H1 (cell line): ENCODE data around the gene PTPRJ. TPM values are rescaled to one million over a fixed set of nuclear protein-coding genes. Genes with fewer than 3 reads are reported as not detected.

Experiments
- CTCF ChIA-PET: fragments of 300-600 bp; sonication (Branson Sonifier 250); formaldehyde crosslinking; loops from one replicate; lab custom pipeline; 2021; ENCODE audit not compliant: partially characterized antibody; lab: Charles Lee
- POLR2A ChIA-PET: fragments of 300-600 bp; sonication (Branson Sonifier 250); formaldehyde crosslinking; loops from one replicate; lab custom pipeline; 2021; ENCODE audit warnings: inconsistent platforms; ENCODE audit not compliant: partially characterized antibody; lab: Charles Lee
- DNase-seq, 2 experiments: peaks; one replicate each; pipeline versions ENCODE4 v3.0.0 to v3.0.0-alpha.2; 2010 to 2022; ENCODE audit warnings: low spot score in 2 of 2, low read depth in 1 of 2, mixed read lengths in 1 of 2
- FAIRE-seq: peaks from 2 replicates; lab custom pipeline; 2011; peaks lifted over from hg19 to GRCh38; lab: Jason Lieb, UNC
- H2AFZ ChIP-seq: 2 replicates; pipeline ENCODE4 v1.8.1; 2012; ENCODE audit warnings: low read length, inconsistent platforms
- H2AK5ac ChIP-seq: 2 replicates; pipeline ENCODE4 v1.6.1; 2013; ENCODE audit warnings: low read depth, low read length
- H2BK120ac ChIP-seq: replicated peaks from 2 replicates; pipeline ENCODE3; 2013; ENCODE audit warnings: low read depth, low read length, inconsistent platforms
- H2BK12ac ChIP-seq: 2 replicates; pipeline ENCODE4 v1.6.1; 2013; ENCODE audit warnings: low read depth, low read length
- H2BK15ac ChIP-seq: 2 replicates; pipeline ENCODE4 v1.6.1; 2013; ENCODE audit warnings: low read length
- H2BK20ac ChIP-seq: 2 replicates; pipeline ENCODE4 v1.6.1; 2013; ENCODE audit warnings: low read length
- H2BK5ac ChIP-seq: 2 replicates; pipeline ENCODE4 v1.6.1; 2013; ENCODE audit warnings: low read depth, low read length
- H3K14ac ChIP-seq: 2 replicates; pipeline ENCODE4 v1.6.1; 2013; ENCODE audit warnings: inconsistent platforms; ENCODE audit not compliant: insufficient read length
- H3K18ac ChIP-seq: 2 replicates; pipeline ENCODE4 v1.6.1; 2013; ENCODE audit warnings: low read length; ENCODE audit errors: extremely low read depth
- H3K23ac ChIP-seq: 2 replicates; pipeline ENCODE4 v1.6.1; 2013; ENCODE audit warnings: inconsistent platforms; ENCODE audit not compliant: insufficient read length
- H3K23me2 ChIP-seq: 2 replicates; pipeline ENCODE4 v1.6.1; 2013; ENCODE audit warnings: low read depth, low read length
- H3K27ac ChIP-seq: 2 replicates; pipeline ENCODE4 v1.6.1; 2011; ENCODE audit warnings: low read depth, low read length, inconsistent platforms
- H3K27me3 ChIP-seq, 4 experiments: replicated peaks in 1 of 4; 1 replicate in 1 of 4; 2 replicates in 3 of 4; pipeline versions ENCODE4 v1.6.1 to v1.8.1; 2011 to 2013; ENCODE audit warnings: low read length in 3 of 4, mild to moderate bottlenecking in 3 of 4, inconsistent platforms in 2 of 4, mixed read lengths in 2 of 4, moderate library complexity in 1 of 4; ENCODE audit not compliant: control insufficient read depth in 3 of 4, insufficient read depth in 3 of 4; ENCODE audit errors: extremely low read depth in 1 of 4
- H3K36me3 ChIP-seq, 4 experiments: 2 replicates each; pipeline versions ENCODE4 v1.6.1 to v1.8.1; 2011 to 2013; ENCODE audit warnings: mild to moderate bottlenecking in 4 of 4, low read length in 3 of 4, moderate library complexity in 2 of 4, control low read depth in 1 of 4, inconsistent platforms in 1 of 4; ENCODE audit not compliant: insufficient read depth in 4 of 4, control insufficient read depth in 2 of 4
- H3K4ac ChIP-seq: replicated peaks from 2 replicates; pipeline ENCODE3; 2013; ENCODE audit warnings: low read length, low read depth, mixed read lengths, inconsistent platforms; ENCODE audit not compliant: insufficient read length
- H3K4me1 ChIP-seq, 4 experiments: replicated peaks in 1 of 4; 1 replicate in 1 of 4; 2 replicates in 3 of 4; pipeline versions ENCODE4 v1.6.1 to v1.8.1; 2011 to 2013; ENCODE audit warnings: low read length in 3 of 4, inconsistent platforms in 2 of 4, mixed read lengths in 1 of 4; ENCODE audit not compliant: insufficient read depth in 4 of 4, control insufficient read depth in 3 of 4
- H3K4me2 ChIP-seq, 2 experiments: 2 replicates each; pipeline versions ENCODE4 v1.6.1 to v1.8.1; 2011 to 2013; ENCODE audit warnings: low read depth in 2 of 2, low read length in 2 of 2, control low read depth in 1 of 2, inconsistent platforms in 1 of 2, mild to moderate bottlenecking in 1 of 2; ENCODE audit not compliant: insufficient read depth in 1 of 2
- H3K4me3 ChIP-seq, 4 experiments: fragments of 200-600, 300-600 bp in 1 of 4; sonication (generic), shearing (Covaris generic), sonication (Bioruptor Twin) in 1 of 4; 2 replicates each; pipeline versions ENCODE4 v1.5.1 to v1.8.1; 2011 to 2016; ENCODE audit warnings: low read length in 4 of 4, low read depth in 3 of 4, control low read depth in 2 of 4, inconsistent platforms in 2 of 4, mild to moderate bottlenecking in 2 of 4, mixed read lengths in 1 of 4, moderate library complexity in 1 of 4; ENCODE audit not compliant: insufficient read depth in 2 of 4; ENCODE audit errors: extremely low read depth in 1 of 4
- H3K56ac ChIP-seq: replicated peaks from 2 replicates; pipeline ENCODE3; 2013; ENCODE audit warnings: low read depth, mild to moderate bottlenecking, mixed read lengths, low read length, inconsistent platforms; ENCODE audit not compliant: insufficient read length
- H3K79me1 ChIP-seq: 2 replicates; pipeline ENCODE4 v1.6.1; 2013; ENCODE audit warnings: low read depth, low read length, control low read depth
- H3K79me2 ChIP-seq, 2 experiments: 2 replicates each; pipeline versions ENCODE4 v1.6.1 to v1.8.1; 2012 to 2013; ENCODE audit warnings: low read length in 2 of 2, mild to moderate bottlenecking in 2 of 2, inconsistent platforms in 1 of 2; ENCODE audit not compliant: insufficient read depth in 2 of 2, control insufficient read depth in 1 of 2
- H3K9ac ChIP-seq, 4 experiments: replicated peaks in 1 of 4; 1 replicate in 1 of 4; 2 replicates in 3 of 4; pipeline versions ENCODE4 v1.6.1 to v1.8.1; 2011 to 2013; ENCODE audit warnings: low read depth in 3 of 4, low read length in 3 of 4, control low read depth in 2 of 4, mild to moderate bottlenecking in 2 of 4, moderate library complexity in 2 of 4, inconsistent platforms in 1 of 4; ENCODE audit errors: extremely low read depth in 1 of 4
- H3K9me3 ChIP-seq, 2 experiments: 2 replicates each; pipeline versions ENCODE4 v1.6.1 to v1.8.1; 2012 to 2013; ENCODE audit warnings: mild to moderate bottlenecking in 2 of 2, moderate library complexity in 2 of 2, control low read depth in 1 of 2, inconsistent platforms in 1 of 2, low read depth in 1 of 2, low read length in 1 of 2, mixed read lengths in 1 of 2; ENCODE audit not compliant: insufficient read depth in 2 of 2
- H4K20me1 ChIP-seq, 2 experiments: replicated peaks in 1 of 2; 2 replicates each; pipeline versions ENCODE3 to v1.8.1; 2011 to 2013; ENCODE audit warnings: inconsistent platforms in 2 of 2, low read length in 2 of 2, mild to moderate bottlenecking in 1 of 2; ENCODE audit not compliant: insufficient read depth in 2 of 2, control insufficient read depth in 1 of 2
- H4K5ac ChIP-seq: 2 replicates; pipeline ENCODE4 v1.6.1; 2013; ENCODE audit warnings: low read length, low read depth, mixed read lengths, inconsistent platforms; ENCODE audit not compliant: insufficient read length
- H4K8ac ChIP-seq: 2 replicates; pipeline ENCODE4 v1.8.0; 2013; ENCODE audit warnings: mild to moderate bottlenecking, moderate library complexity, low read length, inconsistent platforms; ENCODE audit not compliant: insufficient read depth; ENCODE audit errors: extremely low read depth
- H4K91ac ChIP-seq: replicated peaks from 2 replicates; pipeline ENCODE3; 2013; ENCODE audit warnings: low read length, mixed read lengths, inconsistent platforms; ENCODE audit not compliant: insufficient read length
- BRCA1 ChIP-seq: IDR thresholded peaks from 2 replicates; pipeline ENCODE4 v1.6.1; 2012; ENCODE audit warnings: low read depth, low read length, improper control_type of control experiment
- CEBPB ChIP-seq: IDR thresholded peaks from 2 replicates; pipeline ENCODE4 v1.6.1; 2012; ENCODE audit warnings: low read depth, low read length
- EGR1 ChIP-seq: IDR thresholded peaks from 2 replicates; pipeline ENCODE4 v1.6.1; 2011; ENCODE audit warnings: low read depth, low read length, borderline replicate concordance
- EP300 ChIP-seq, 2 experiments: IDR thresholded peaks; 1 replicate in 1 of 2; 2 replicates in 1 of 2; pipeline ENCODE4 v1.6.1; 2011 to 2012; ENCODE audit warnings: low read depth in 2 of 2, low read length in 2 of 2, mild to moderate bottlenecking in 2 of 2, borderline replicate concordance in 1 of 2, inconsistent platforms in 1 of 2, moderate library complexity in 1 of 2
- GABPA ChIP-seq: IDR thresholded peaks from 2 replicates; pipeline ENCODE4 v1.6.1; 2011; ENCODE audit warnings: mild to moderate bottlenecking, low read length, moderate library complexity, borderline replicate concordance; ENCODE audit not compliant: insufficient read depth
- HDAC2 ChIP-seq, 2 experiments: fragments of 300-600 bp in 1 of 2; sonication (generic) in 1 of 2; IDR thresholded peaks; 2 replicates each; pipeline ENCODE4 v1.6.1; 2011 to 2012; ENCODE audit warnings: low read depth in 2 of 2, low read length in 2 of 2, mild to moderate bottlenecking in 2 of 2, moderate library complexity in 2 of 2, borderline replicate concordance in 1 of 2, inconsistent platforms in 1 of 2
- JUND ChIP-seq: IDR thresholded peaks from 2 replicates; pipeline ENCODE4 v1.6.1; 2011; ENCODE audit warnings: mild to moderate bottlenecking, improper control_type of control experiment, low read length
- KDM4A ChIP-seq: IDR thresholded peaks from one replicate; pipeline ENCODE4 v1.7.1; 2012; ENCODE audit warnings: low read depth, mild to moderate bottlenecking, moderate library complexity, low read length, inconsistent platforms; ENCODE audit not compliant: severe bottlenecking
- NRF1 ChIP-seq: IDR thresholded peaks from 2 replicates; pipeline ENCODE4 v1.6.1; 2011; ENCODE audit warnings: mild to moderate bottlenecking, low read depth, low read length, improper control_type of control experiment
- SIRT6 ChIP-seq: IDR thresholded peaks from one replicate; pipeline ENCODE4 v1.7.1; 2012; ENCODE audit warnings: low read length, inconsistent platforms
- SUZ12 ChIP-seq: fragments of 200-600 bp; sonication (generic); IDR thresholded peaks from 2 replicates; pipeline ENCODE4 v1.6.1; 2012; ENCODE audit warnings: mild to moderate bottlenecking, inconsistent platforms, low read length, moderate library complexity, mixed read lengths
- WGBS, 2 experiments: shearing (Covaris generic) in 1 of 2; methylation state at CpG; one replicate each; pipeline versions ENCODE4 v1.1.6 to v1.1.7; 2013 to 2015; ENCODE audit warnings: low lambda C conversion rate in 2 of 2, mixed read lengths in 2 of 2, inconsistent platforms in 1 of 2, low coverage in 1 of 2, missing lambda C conversion rate in 1 of 2; ENCODE audit not compliant: insufficient replicate concordance in 2 of 2, insufficient coverage in 1 of 2, insufficient read length in 1 of 2; ENCODE audit errors: extremely low coverage in 1 of 2, missing lambda C conversion rate in 1 of 2; 5-methylcytosine and 5-hydroxymethylcytosine counted together
- polyA plus RNA-seq, 7 experiments: library from polyadenylated mRNA; depleted of rRNA in 3 of 7; stranded (reverse) in 5 of 7; unstranded in 2 of 7; fragments of >200 nt in 5 of 7; fragments of 200-250 nt in 2 of 7; gene quantifications; 1 replicate in 5 of 7; 2 replicates in 1 of 7; 4 replicates in 1 of 7; pipeline versions ENCODE4 v1.2.1 to v1.2.3, GENCODE V29; 2011 to 2013; ENCODE audit warnings: missing spikeins in 2 of 7, mixed read lengths in 2 of 7
- total RNA-seq: library from RNA; stranded (reverse); fragmentation: NEBNext Ultra II Directional; extraction: Animal tissue kit (Norgen Biotek cat#: 25700); gene quantifications from 2 replicates; pipeline ENCODE4 v1.2.1, GENCODE V29; 2021
- TF ChIP-seq, protein P1 (sequence below), 3 experiments: IDR thresholded peaks; 1 replicate in 2 of 3; 2 replicates in 1 of 3; pipeline versions ENCODE4 v1.5.1 to v1.6.1; 2011; ENCODE audit warnings: low read length in 3 of 3, mild to moderate bottlenecking in 3 of 3, inconsistent platforms in 2 of 3, low read depth in 1 of 3, moderate library complexity in 1 of 3; ENCODE audit not compliant: insufficient read depth in 1 of 3; ENCODE audit errors: control extremely low read depth in 1 of 3

The PTPRJ gene
- total and polyA plus RNA-seq, 2 of the 8 experiments (the other 6 are each of a cell fraction or from before 2014, with no cell fraction given) = 4.4 to 22.6 TPM

DNA sequence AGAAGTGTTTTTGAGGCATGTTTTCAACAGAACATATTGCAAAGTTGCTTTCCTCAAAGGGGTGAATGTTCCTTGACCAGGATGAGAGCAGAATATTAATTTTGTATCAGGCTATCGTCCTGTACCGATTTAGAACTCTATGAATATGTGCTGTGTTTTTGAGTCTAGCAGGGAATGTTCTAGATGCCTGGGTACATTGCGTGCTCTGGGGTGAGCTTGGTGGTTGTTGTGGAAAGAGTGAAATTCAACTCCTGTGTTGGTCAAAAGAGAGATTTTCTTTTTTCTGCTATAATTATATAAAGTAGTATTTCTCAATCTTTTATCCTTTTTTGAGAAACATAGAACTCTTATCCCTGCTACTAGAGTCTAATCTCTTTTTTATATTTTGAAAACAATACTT, 185.1 kb downstream of the PTPRJ start:
- no peak overlapping the region for H3K4ac ChIP-seq
- no peaks in the 10 kb centered on the region for H3K79me1 ChIP-seq
- no peak overlapping the region for H2AFZ ChIP-seq
- H2AK5ac ChIP-seq = no peak overlapping the region
- H2BK5ac ChIP-seq = no peak overlapping the region
- H4K91ac ChIP-seq = no peak overlapping the region
- no peaks in the 10 kb centered on the region for H3K4me1 ChIP-seq
- H3K18ac ChIP-seq = no peak overlapping the region
- FAIRE-seq = no peak
- ChIA-PET POLR2A (no interaction called here), CTCF (interaction anchor here (0.6 to 0.8 kb wide), 2 partner anchors 231 to 1340 kb away, joined by 3 to 4 read pairs; no protein-coding TSS in a partner anchor)
- H3K23ac ChIP-seq = no peak overlapping the region
- no peaks in the 10 kb centered on the region for H3K9me3 ChIP-seq
- no peak overlapping the region for H2BK15ac ChIP-seq
- H3K4me3 ChIP-seq = no peak overlapping the region
- H4K20me1 ChIP-seq = no peaks in the 10 kb centered on the region
- no peak overlapping the region for H3K56ac ChIP-seq
- H3K4me2 ChIP-seq = no peak overlapping the region
- H2BK20ac ChIP-seq = no peak overlapping the region
- no peak overlapping the region for H4K8ac ChIP-seq
- no peak overlapping the region for H3K14ac ChIP-seq
- WGBS, 2 experiments = 56% methylated on average over 3 of the region's 3 CpGs; no CpG with 5 or more reads in 1 of the 2 experiments
- no peaks in the 10 kb centered on the region; the same call in 1 of the 2 replicates for H3K23me2 ChIP-seq
- H3K9ac ChIP-seq = no peak overlapping the region
- no peak for DNase-seq
- H4K5ac ChIP-seq = no peak overlapping the region
- no peaks in the 10 kb centered on the region for H3K79me2 ChIP-seq
- no peaks in the 10 kb centered on the region for H3K27me3 ChIP-seq
- no peaks in the 10 kb centered on the region for H3K36me3 ChIP-seq
- H2BK12ac ChIP-seq = no peak overlapping the region
- H2BK120ac ChIP-seq = no peak overlapping the region
- no peak overlapping the region for H3K27ac ChIP-seq
- TF ChIP-seq, protein P1, sequence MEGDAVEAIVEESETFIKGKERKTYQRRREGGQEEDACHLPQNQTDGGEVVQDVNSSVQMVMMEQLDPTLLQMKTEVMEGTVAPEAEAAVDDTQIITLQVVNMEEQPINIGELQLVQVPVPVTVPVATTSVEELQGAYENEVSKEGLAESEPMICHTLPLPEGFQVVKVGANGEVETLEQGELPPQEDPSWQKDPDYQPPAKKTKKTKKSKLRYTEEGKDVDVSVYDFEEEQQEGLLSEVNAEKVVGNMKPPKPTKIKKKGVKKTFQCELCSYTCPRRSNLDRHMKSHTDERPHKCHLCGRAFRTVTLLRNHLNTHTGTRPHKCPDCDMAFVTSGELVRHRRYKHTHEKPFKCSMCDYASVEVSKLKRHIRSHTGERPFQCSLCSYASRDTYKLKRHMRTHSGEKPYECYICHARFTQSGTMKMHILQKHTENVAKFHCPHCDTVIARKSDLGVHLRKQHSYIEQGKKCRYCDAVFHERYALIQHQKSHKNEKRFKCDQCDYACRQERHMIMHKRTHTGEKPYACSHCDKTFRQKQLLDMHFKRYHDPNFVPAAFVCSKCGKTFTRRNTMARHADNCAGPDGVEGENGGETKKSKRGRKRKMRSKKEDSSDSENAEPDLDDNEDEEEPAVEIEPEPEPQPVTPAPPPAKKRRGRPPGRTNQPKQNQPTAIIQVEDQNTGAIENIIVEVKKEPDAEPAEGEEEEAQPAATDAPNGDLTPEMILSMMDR (IDR thresholded peaks at IDR 0.05; ENCODE audit: control extremely low read depth in 1 of 3, insufficient read depth in 1 of 3, low read depth in 1 of 3, low read length in 3 of 3) = no peak
- TF ChIP-seq SIRT6 (no peak), GABPA (no peak), BRCA1 (no peak), SUZ12 (no peak), CEBPB (no peak), EGR1 (no peak), HDAC2 (IDR thresholded peaks at IDR 0.05; ENCODE audit: borderline replicate concordance in 1 of 2, low read depth in 2 of 2, low read length in 2 of 2) (no peak), NRF1 (no peak), JUND (no peak), EP300 (IDR thresholded peaks at IDR 0.05; ENCODE audit: borderline replicate concordance in 1 of 2, low read depth in 2 of 2, low read length in 2 of 2) (no peak), KDM4A (no peak)
